Activated CD8-positive, alpha-beta memory T cell treated with anti-CD3 and anti-CD28 coated beads, Interleukin-2, amount 50 U/mL, for 24 hours (primary cell): ENCODE data around the gene SHKBP1.

Source experiments
- DNase-seq: peaks from one replicate; pipeline ENCODE4 v3.0.0-alpha.2; 2020; ENCODE audit errors: extremely low read depth

SHKBP1 gene

GRCh38 chr19:40601134-40601974 is 24.7 kb downstream of the SHKBP1 start, which contains the start of gene LTBP4:
LTBP4 (plus strand) TSS chr19:40601369; CDS start chr19:40601388, 19 bp downstream.
- DNase-seq, result no peak

GRCh38 chr19:40603071-40603388 is 26.4 kb downstream of the SHKBP1 start:
- no peak for DNase-seq

- DNase-seq, result peak; percentile 88
These were observed 26.9 kb downstream of the SHKBP1 start for GRCh38 chr19:40603389-40604170.

- DNase-seq, result no peak
These were observed 27.5 kb downstream of the SHKBP1 start for GRCh38 chr19:40604171-40604646.

- no peak for DNase-seq
These were observed 28.1 kb downstream of the SHKBP1 start for GRCh38 chr19:40604647-40605215.

GRCh38 chr19:40605216-40605971 is 28.7 kb downstream of the SHKBP1 start:
- DNase-seq, result peak; percentile 50

GRCh38 chr19:40607311-40608239 is 30.9 kb downstream of the SHKBP1 start:
- no peak for DNase-seq

- DNase-seq, result no peak
These were observed 31.6 kb downstream of the SHKBP1 start for GRCh38 chr19:40608240-40608621.

- DNase-seq, result no peak
These were observed 32.3 kb downstream of the SHKBP1 start for GRCh38 chr19:40608957-40609356.

GRCh38 chr19:40609561-40610395 is 33.1 kb downstream of the SHKBP1 start:
- peak; percentile 79 for DNase-seq

- no peak for DNase-seq
These were observed 33.9 kb downstream of the SHKBP1 start for GRCh38 chr19:40610396-40611064.

GRCh38 chr19:40611096-40611495 is 34.4 kb downstream of the SHKBP1 start:
- DNase-seq, result no peak

- DNase-seq, result no peak
These were observed 35.4 kb downstream of the SHKBP1 start for GRCh38 chr19:40611900-40612698.

GRCh38 chr19:40612831-40613689 is 36.4 kb downstream of the SHKBP1 start:
- DNase-seq, result peak; percentile 51

- peak; percentile 71 for DNase-seq
These were observed 37.3 kb downstream of the SHKBP1 start for GRCh38 chr19:40613690-40614621.
